Bronchial epithelial cell (primary cell): ENCODE results near the gene HOTAIR. TPM values are rescaled to one million over a fixed set of nuclear protein-coding genes. Genes with fewer than 3 reads are reported as not detected.

Source experiments
- DNase-seq: peaks from one replicate; pipeline ENCODE4 v3.0.0-alpha.2; 2010; ENCODE audit warnings: low read depth
- FAIRE-seq: peaks from 2 replicates; lab custom pipeline; 2011; peaks lifted over from hg19 to GRCh38; lab: Jason Lieb, UNC
- H3K27me3 ChIP-seq: 2 replicates; pipeline ENCODE4 v1.5.1; 2011; ENCODE audit warnings: low read length; ENCODE audit not compliant: control insufficient read depth, insufficient read depth
- H3K36me3 ChIP-seq: 2 replicates; pipeline ENCODE4 v1.5.1; 2011; ENCODE audit warnings: low read length; ENCODE audit not compliant: control insufficient read depth, insufficient read depth
- H3K4me3 ChIP-seq: 2 replicates; pipeline ENCODE4 v1.5.1; 2011; ENCODE audit warnings: mild to moderate bottlenecking, low read depth, low read length, control low read depth
- total RNA-seq: library from RNA; depleted of rRNA; stranded (reverse); fragments of >200 nt; gene quantifications from 2 replicates; pipeline ENCODE4 v1.2.1, GENCODE V29; 2014
- TF ChIP-seq, protein P1 (sequence below): IDR thresholded peaks from 2 replicates; pipeline ENCODE4 v1.5.1; 2011; ENCODE audit warnings: mild to moderate bottlenecking, moderate library complexity, low read length, control low read depth, inconsistent platforms; ENCODE audit not compliant: insufficient read depth, severe bottlenecking

Gene HOTAIR
- total RNA-seq, 1 donor from 2014 or later, result not detected

DNA sequence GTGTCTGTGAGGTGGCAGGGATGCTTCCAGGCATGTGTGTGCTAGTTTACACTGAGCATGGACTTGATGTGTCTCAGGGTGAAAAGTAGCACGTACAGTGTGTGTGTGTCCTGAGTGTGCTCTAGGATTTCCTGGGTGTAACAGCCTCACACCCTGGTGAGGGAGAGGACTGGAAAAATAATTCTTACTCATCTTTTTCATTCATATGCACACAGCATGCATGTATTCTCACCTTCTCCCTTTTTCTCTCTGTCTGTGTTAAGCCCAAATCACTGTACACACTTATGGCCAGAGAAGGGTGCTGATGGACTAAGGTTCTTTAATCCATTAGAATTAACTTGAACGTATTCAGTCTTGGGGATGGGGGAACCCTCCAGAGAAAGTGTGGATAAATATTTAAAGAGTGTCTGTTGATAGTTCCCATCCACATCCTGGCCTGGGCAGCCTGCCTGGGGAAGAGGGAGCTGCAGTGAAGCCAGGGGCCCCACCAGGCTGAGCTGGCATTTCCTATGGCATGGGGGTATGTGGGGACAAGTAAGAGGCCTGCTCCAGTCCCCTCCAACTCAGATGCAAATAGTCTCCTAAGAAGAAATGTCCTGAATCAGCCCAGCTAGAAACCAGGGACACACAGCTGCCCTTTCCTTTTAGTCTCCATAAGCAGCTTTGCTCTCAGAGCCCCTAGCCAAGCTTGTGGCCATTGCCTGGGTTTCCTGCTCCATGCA is 32.9 kb upstream of the HOTAIR start:
- no peak for DNase-seq
- H3K27me3 ChIP-seq, result peaks cover 76% of the 10 kb centered on the region
- no peak overlapping the region for H3K4me3 ChIP-seq
- TF ChIP-seq, protein P1, sequence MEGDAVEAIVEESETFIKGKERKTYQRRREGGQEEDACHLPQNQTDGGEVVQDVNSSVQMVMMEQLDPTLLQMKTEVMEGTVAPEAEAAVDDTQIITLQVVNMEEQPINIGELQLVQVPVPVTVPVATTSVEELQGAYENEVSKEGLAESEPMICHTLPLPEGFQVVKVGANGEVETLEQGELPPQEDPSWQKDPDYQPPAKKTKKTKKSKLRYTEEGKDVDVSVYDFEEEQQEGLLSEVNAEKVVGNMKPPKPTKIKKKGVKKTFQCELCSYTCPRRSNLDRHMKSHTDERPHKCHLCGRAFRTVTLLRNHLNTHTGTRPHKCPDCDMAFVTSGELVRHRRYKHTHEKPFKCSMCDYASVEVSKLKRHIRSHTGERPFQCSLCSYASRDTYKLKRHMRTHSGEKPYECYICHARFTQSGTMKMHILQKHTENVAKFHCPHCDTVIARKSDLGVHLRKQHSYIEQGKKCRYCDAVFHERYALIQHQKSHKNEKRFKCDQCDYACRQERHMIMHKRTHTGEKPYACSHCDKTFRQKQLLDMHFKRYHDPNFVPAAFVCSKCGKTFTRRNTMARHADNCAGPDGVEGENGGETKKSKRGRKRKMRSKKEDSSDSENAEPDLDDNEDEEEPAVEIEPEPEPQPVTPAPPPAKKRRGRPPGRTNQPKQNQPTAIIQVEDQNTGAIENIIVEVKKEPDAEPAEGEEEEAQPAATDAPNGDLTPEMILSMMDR, result no peak
- H3K36me3 ChIP-seq, result no peaks in the 10 kb centered on the region
- FAIRE-seq, result no peak

- no peak for DNase-seq
- H3K36me3 ChIP-seq, result no peaks in the 10 kb centered on the region
- peaks cover 86% of the 10 kb centered on the region for H3K27me3 ChIP-seq
- FAIRE-seq, result no peak
- H3K4me3 ChIP-seq, result peak overlapping the region; percentile 5
- TF ChIP-seq, protein P1, result no peak
Observed at GRCh38 chr12:54006559-54007220, 31.9 kb upstream of the HOTAIR start.

DNA sequence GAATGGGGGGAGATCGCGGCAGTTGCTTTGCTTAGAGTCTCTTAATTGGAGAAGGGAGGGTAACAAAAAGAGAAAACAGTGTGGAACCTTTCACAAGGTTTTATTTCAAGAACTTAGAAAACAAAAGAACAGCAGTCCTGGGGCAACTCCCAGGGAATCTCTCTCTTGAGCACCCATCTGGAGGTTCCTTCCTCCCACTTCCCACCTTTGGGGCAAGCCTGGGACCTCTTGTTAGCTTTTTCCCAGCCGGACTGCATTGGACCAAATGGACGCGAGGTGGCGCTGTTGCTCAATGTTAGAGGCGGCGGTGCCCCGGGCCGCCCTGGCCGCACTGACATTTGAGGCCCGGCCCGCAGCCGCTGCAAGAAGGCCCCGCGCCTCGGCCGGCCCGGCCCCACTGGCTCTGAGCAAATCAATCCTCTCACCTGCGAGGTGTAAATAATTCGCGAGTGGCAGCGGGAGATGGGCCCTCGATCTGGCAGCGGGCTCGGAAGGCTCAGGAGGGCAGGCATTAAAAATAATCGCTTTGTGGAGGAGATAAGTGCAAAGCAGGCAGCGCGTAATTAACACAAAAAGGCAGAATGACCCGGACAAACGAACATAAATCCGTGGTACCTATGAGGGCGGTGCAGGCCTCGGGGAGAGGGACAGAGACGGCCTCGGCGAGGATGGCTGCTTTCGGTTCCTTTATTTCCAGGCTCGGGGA is 31.3 kb upstream of the HOTAIR start:
- Histone ChIP-seq H3K27me3 (peaks cover 87% of the 10 kb centered on the region), H3K36me3 (no peaks in the 10 kb centered on the region), H3K4me3 (peak overlapping the region; percentile 5)
- FAIRE-seq, result no peak
- TF ChIP-seq, protein P1, result peak; percentile 91
- peak; percentile 46 for DNase-seq

DNA sequence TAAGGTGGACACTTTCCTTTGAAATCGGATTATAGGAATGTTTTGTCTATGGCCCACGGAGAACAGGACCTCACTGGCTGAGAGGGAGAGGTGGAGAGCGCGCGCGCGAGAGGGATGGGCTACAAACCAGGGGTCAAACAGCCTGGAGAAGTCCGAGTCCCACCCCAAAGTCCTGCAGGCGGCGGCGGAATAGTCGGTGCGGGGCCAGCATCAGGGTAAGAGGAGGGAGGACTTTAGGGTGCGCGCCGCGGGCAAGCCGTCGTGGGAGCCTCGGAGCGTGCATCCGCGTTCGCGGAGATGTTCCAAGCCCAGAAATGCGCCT is 30.7 kb upstream of the HOTAIR start:
- Histone ChIP-seq H3K4me3 (no peak overlapping the region), H3K36me3 (no peaks in the 10 kb centered on the region), H3K27me3 (peaks cover 88% of the 10 kb centered on the region)
- TF ChIP-seq, protein P1, result no peak
- DNase-seq (no peak), FAIRE-seq (no peak)

DNA sequence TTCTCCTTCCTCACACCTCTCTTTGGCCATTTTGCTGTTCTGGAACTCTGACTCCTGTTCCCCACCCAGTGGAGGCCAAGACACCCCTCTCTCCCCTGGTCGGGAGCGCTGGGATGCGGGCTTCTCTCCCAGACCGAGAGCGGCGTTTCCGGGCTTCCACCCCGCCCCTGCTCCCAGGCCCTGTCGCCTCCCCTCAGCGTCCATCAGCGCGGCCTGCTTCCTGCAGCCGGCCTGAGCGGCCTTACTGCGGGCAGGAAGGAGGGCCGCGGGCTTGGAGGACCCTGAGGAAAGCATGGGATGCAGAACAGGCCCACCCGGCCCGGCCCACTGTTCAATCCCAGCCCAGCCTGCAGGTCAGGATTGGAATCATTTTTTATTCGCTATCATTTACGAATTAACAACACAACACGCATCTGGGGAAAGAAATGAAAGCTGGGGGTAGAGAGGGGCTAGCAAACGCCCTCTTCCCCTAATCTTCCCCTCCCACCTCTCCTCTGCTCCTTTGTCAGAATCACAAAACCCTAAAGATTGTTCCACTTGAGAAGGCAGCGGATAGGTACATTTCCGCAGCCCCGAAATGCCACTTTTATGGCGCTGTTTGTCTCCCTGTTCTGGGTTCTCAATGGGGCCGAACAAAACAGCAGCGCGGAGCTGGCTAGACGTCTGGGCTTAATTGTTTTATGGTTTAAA is 30.2 kb upstream of the HOTAIR start:
- peaks cover 88% of the 10 kb centered on the region for H3K27me3 ChIP-seq

More for the DNA sequence above, 30.2 kb upstream of the HOTAIR start:
- FAIRE-seq (no peak), DNase-seq (no peak)
- TF ChIP-seq, protein P1, result no peak
- H3K36me3 ChIP-seq, result no peaks in the 10 kb centered on the region
- no peak overlapping the region for H3K4me3 ChIP-seq
